Globus pallidus (tissue), 1 donor: ENCODE measurements around the gene PRRG2.

Experiments used
- DNase-seq: peaks from one replicate; pipeline ENCODE4 v3.0.0-alpha.2; 2015; ENCODE audit warnings: low spot score

Gene PRRG2

GRCh38 chr19:49557641-49558325 is 23.3 kb upstream of the PRRG2 start:
- DNase-seq, result no peak

GRCh38 chr19:49558591-49558990 is 22.5 kb upstream of the PRRG2 start:
- no peak for DNase-seq

- DNase-seq, result no peak
These were observed 21.7 kb upstream of the PRRG2 start for GRCh38 chr19:49559443-49559842.

GRCh38 chr19:49559928-49560327 is 21.2 kb upstream of the PRRG2 start:
- no peak for DNase-seq

- DNase-seq, result peak; percentile 70
These were observed 20.7 kb upstream of the PRRG2 start for GRCh38 chr19:49560358-49560900.

GRCh38 chr19:49564616-49565045 is 16.5 kb upstream of the PRRG2 start:
- DNase-seq, result no peak

GRCh38 chr19:49565261-49565660 is 15.9 kb upstream of the PRRG2 start:
- DNase-seq, result no peak

- DNase-seq, result no peak
These were observed 14.8 kb upstream of the PRRG2 start for GRCh38 chr19:49566302-49566701.

- no peak for DNase-seq
These were observed 13.2 kb upstream of the PRRG2 start for GRCh38 chr19:49567861-49568441.

GRCh38 chr19:49570138-49570856 is 10.8 kb upstream of the PRRG2 start:
- peak; percentile 70 for DNase-seq

GRCh38 chr19:49570997-49571676 is 10.0 kb upstream of the PRRG2 start:
- no peak for DNase-seq

GRCh38 chr19:49573009-49573408 is 8.1 kb upstream of the PRRG2 start:
- DNase-seq, result no peak

GRCh38 chr19:49573425-49573824 is 7.7 kb upstream of the PRRG2 start:
- DNase-seq, result no peak

- no peak for DNase-seq
These were observed 6.8 kb upstream of the PRRG2 start for GRCh38 chr19:49574206-49574755.

GRCh38 chr19:49579193-49579592 is 1.9 kb upstream of the PRRG2 start:
- no peak for DNase-seq

- DNase-seq, result no peak
These were observed 1.2 kb upstream of the PRRG2 start for GRCh38 chr19:49579947-49580263.

GRCh38 chr19:49580264-49581006 is 681 bp upstream of the PRRG2 start, which contains the start of gene NOSIP:
Gene NOSIP (minus strand): TSS chr19:49580556. CDS start chr19:49560691, 19,865 bp downstream.
- peak; percentile 94 for DNase-seq

GRCh38 chr19:49583239-49583638 is 2.1 kb downstream of the PRRG2 start:
- no peak for DNase-seq

- no peak for DNase-seq
These were observed 3.9 kb downstream of the PRRG2 start for GRCh38 chr19:49585023-49585422.

GRCh38 chr19:49587227-49587626 is 6.1 kb downstream of the PRRG2 start:
- DNase-seq, result no peak

GRCh38 chr19:49588365-49589122 is 7.4 kb downstream of the PRRG2 start:
- DNase-seq, result no peak
